IMR-90 (cell line): Measurements from ENCODE around the gene ERICH6. TPM values are rescaled to one million over a fixed set of nuclear protein-coding genes. Genes with fewer than 3 reads are reported as not detected.

Source experiments
- ATAC-seq: fragments of 200-7000 bp; cut with Tn5 transposase; 2 replicates; pipeline ENCODE4 v1.9.1; 2020; ENCODE audit warnings: low read depth, mild to moderate bottlenecking, moderate library complexity
- BruUV-seq: library from RNA; stranded (reverse); fragments of 400-500 nt; replicated peaks from 2 replicates; lab custom pipeline; 2021; lab: Mats Ljungman, UMichigan
- CTCF ChIA-PET: fragments of 300-600 bp; formaldehyde crosslinking; extraction: SDS; loops from one replicate; lab custom pipeline; 2021; ENCODE audit warnings: antibody characterized with exemption; lab: Yijun Ruan, JAX
- POLR2A ChIA-PET: fragments of 300-600 bp; sonication (Branson Sonifier 250); formaldehyde crosslinking; loops from one replicate; lab custom pipeline; 2022; ENCODE audit warnings: antibody characterized with exemption; ENCODE audit not compliant: unreplicated experiment; lab: Charles Lee
- DNase-seq: peaks from one replicate; pipeline ENCODE4 v3.0.0; 2013
- H2AFZ ChIP-seq: replicated peaks from 2 replicates; pipeline ENCODE3; 2013; ENCODE audit warnings: low read length, mild to moderate bottlenecking; ENCODE audit not compliant: poor library complexity
- H2AK5ac ChIP-seq: 2 replicates; pipeline ENCODE4 v1.6.1; 2013; ENCODE audit warnings: low read depth, low read length, inconsistent platforms
- H2AK9ac ChIP-seq: replicated peaks from 2 replicates; pipeline ENCODE3; 2013; ENCODE audit warnings: mild to moderate bottlenecking, low read depth, low read length, moderate library complexity; ENCODE audit not compliant: poor library complexity
- H2BK120ac ChIP-seq: 2 replicates; pipeline ENCODE4 v1.6.1; 2013; ENCODE audit warnings: low read depth, low read length, inconsistent platforms
- H2BK15ac ChIP-seq: 3 replicates; pipeline ENCODE4 v1.6.1; 2013; ENCODE audit warnings: low read depth, low read length, inconsistent platforms
- H2BK20ac ChIP-seq: 2 replicates; pipeline ENCODE4 v1.6.1; 2013; ENCODE audit warnings: low read depth, mild to moderate bottlenecking, inconsistent platforms, low read length, moderate library complexity
- H2BK5ac ChIP-seq: 2 replicates; pipeline ENCODE4 v1.6.1; 2013; ENCODE audit warnings: mild to moderate bottlenecking, low read depth, low read length, inconsistent platforms; ENCODE audit not compliant: poor library complexity, severe bottlenecking
- H3K14ac ChIP-seq: replicated peaks from 2 replicates; pipeline ENCODE4 v1.6.1; 2013; ENCODE audit warnings: low read depth, low read length, inconsistent platforms
- H3K18ac ChIP-seq: 2 replicates; pipeline ENCODE4 v1.6.1; 2013; ENCODE audit warnings: low read depth, low read length, control low read depth
- H3K23ac ChIP-seq: 2 replicates; pipeline ENCODE4 v1.6.1; 2013; ENCODE audit warnings: low read depth, low read length, inconsistent platforms
- H3K27ac ChIP-seq: 2 replicates; pipeline ENCODE4 v1.5.1; 2013; ENCODE audit warnings: mild to moderate bottlenecking, control low read depth, low read length; ENCODE audit not compliant: insufficient read depth
- H3K27me3 ChIP-seq: 2 replicates; pipeline ENCODE4 v1.6.1; 2013; ENCODE audit warnings: low read length; ENCODE audit not compliant: control insufficient read depth, insufficient read depth
- H3K36me3 ChIP-seq: 2 replicates; pipeline ENCODE4 v1.6.1; 2013; ENCODE audit warnings: low read length, mixed read lengths; ENCODE audit not compliant: control insufficient read depth, insufficient read depth
- H3K4ac ChIP-seq: 2 replicates; pipeline ENCODE4 v1.6.1; 2013; ENCODE audit warnings: low read depth, low read length, inconsistent platforms
- H3K4me1 ChIP-seq: 2 replicates; pipeline ENCODE4 v1.6.1; 2013; ENCODE audit warnings: low read length, mixed read lengths; ENCODE audit not compliant: control insufficient read depth, insufficient read depth
- H3K4me2 ChIP-seq: 2 replicates; pipeline ENCODE4 v1.6.1; 2013; ENCODE audit warnings: low read depth, mild to moderate bottlenecking, control low read depth, low read length, moderate library complexity
- H3K4me3 ChIP-seq: 2 replicates; pipeline ENCODE4 v1.5.1; 2013; ENCODE audit warnings: low read depth, mild to moderate bottlenecking, control low read depth, low read length, moderate library complexity; ENCODE audit not compliant: insufficient read depth
- H3K56ac ChIP-seq: 2 replicates; pipeline ENCODE4 v1.6.1; 2013; ENCODE audit warnings: low read length, inconsistent platforms; ENCODE audit not compliant: insufficient read depth; ENCODE audit errors: extremely low read depth
- H3K79me1 ChIP-seq, 2 experiments: 2 replicates each; pipeline ENCODE4 v1.6.1; 2013; ENCODE audit warnings: low read length in 2 of 2, inconsistent platforms in 1 of 2, low read depth in 1 of 2
- H3K9ac ChIP-seq: 2 replicates; pipeline ENCODE4 v1.6.1; 2013; ENCODE audit warnings: low read depth, low read length, control low read depth
- H3K9me1 ChIP-seq: 2 replicates; pipeline ENCODE4 v1.6.1; 2013; ENCODE audit warnings: low read length, inconsistent platforms; ENCODE audit not compliant: insufficient read depth
- H3K9me3 ChIP-seq: 2 replicates; pipeline ENCODE4 v1.6.1; 2013; ENCODE audit warnings: low read length; ENCODE audit not compliant: control insufficient read depth, insufficient read depth
- H4K20me1 ChIP-seq: 2 replicates; pipeline ENCODE4 v1.6.1; 2013; ENCODE audit warnings: low read length, inconsistent platforms; ENCODE audit not compliant: insufficient read depth
- H4K5ac ChIP-seq: 2 replicates; pipeline ENCODE4 v1.6.1; 2013; ENCODE audit warnings: mild to moderate bottlenecking, low read depth, low read length, control low read depth
- H4K8ac ChIP-seq, 2 experiments: 2 replicates each; pipeline ENCODE4 v1.6.1; 2013; ENCODE audit warnings: low read depth in 2 of 2, low read length in 2 of 2, control low read depth in 1 of 2, inconsistent platforms in 1 of 2
- H4K91ac ChIP-seq: 2 replicates; pipeline ENCODE4 v1.6.1; 2013; ENCODE audit warnings: low read depth, low read length, inconsistent platforms; ENCODE audit not compliant: insufficient read depth
- BHLHE40 ChIP-seq: fragments of 150-350 bp; IDR thresholded peaks from 2 replicates; pipeline ENCODE4 v1.6.1; 2016; ENCODE audit warnings: mild to moderate bottlenecking, low read depth, low read length
- CEBPB ChIP-seq: IDR thresholded peaks from 2 replicates; pipeline ENCODE4 v1.6.1; 2012; ENCODE audit warnings: low read depth, low read length, improper control_type of control experiment
- FOS ChIP-seq: fragments of 150-350 bp; IDR thresholded peaks from 2 replicates; pipeline ENCODE4 v1.6.1; 2016; ENCODE audit warnings: low read depth, low read length
- MAZ ChIP-seq: IDR thresholded peaks from 2 replicates; pipeline ENCODE4 v1.6.1; 2012; ENCODE audit warnings: low read depth, mild to moderate bottlenecking, low read length, improper control_type of control experiment, moderate library complexity, borderline replicate concordance
- MXI1 ChIP-seq: IDR thresholded peaks from 2 replicates; pipeline ENCODE4 v1.6.1; 2012; ENCODE audit warnings: low read depth, mild to moderate bottlenecking, low read length, moderate library complexity, borderline replicate concordance
- NFE2L2 ChIP-seq: fragments of 150-350 bp; IDR thresholded peaks from 2 replicates; pipeline ENCODE4 v1.6.1; 2016; ENCODE audit warnings: low read depth, mild to moderate bottlenecking, low read length
- POLR2A ChIP-seq: IDR thresholded peaks from 2 replicates; pipeline ENCODE4 v1.6.1; 2012; ENCODE audit warnings: mild to moderate bottlenecking, low read depth, low read length
- RAD21 ChIP-seq: IDR thresholded peaks from 2 replicates; pipeline ENCODE4 v1.6.1; 2012; ENCODE audit warnings: low read length, improper control_type of control experiment
- RCOR1 ChIP-seq: IDR thresholded peaks from 2 replicates; pipeline ENCODE4 v1.6.1; 2012; ENCODE audit warnings: mild to moderate bottlenecking, low read length, improper control_type of control experiment; ENCODE audit not compliant: insufficient replicate concordance
- RFX5 ChIP-seq: IDR thresholded peaks from 2 replicates; pipeline ENCODE4 v1.8.0; 2012; ENCODE audit warnings: low read depth, mild to moderate bottlenecking, low read length, moderate library complexity
- SMC3 ChIP-seq: fragments of 150-350 bp; IDR thresholded peaks from 2 replicates; pipeline ENCODE4 v1.6.1; 2016; ENCODE audit warnings: low read depth, mild to moderate bottlenecking, antibody characterized with exemption, low read length, moderate library complexity
- WGBS, 2 experiments: methylation state at CpG; one replicate each; pipeline versions ENCODE4 v1.1.5 to v1.1.7; 2013; ENCODE audit warnings: missing lambda C conversion rate in 2 of 2; ENCODE audit not compliant: insufficient read length in 1 of 2; ENCODE audit errors: extremely low coverage in 2 of 2; 5-methylcytosine and 5-hydroxymethylcytosine counted together
- dilution Hi-C: fragments of 300-500 bp; cut with HindIII; formaldehyde crosslinking; loops from one replicate; pipeline ENCODE4 v1.14.3; 2018; ENCODE audit warnings: low sequenced_read_pairs; ENCODE audit not compliant: unreplicated experiment
- in situ Hi-C: fragments of 300-500 bp; cut with MboI; formaldehyde crosslinking; loops from 3 replicates; pipeline ENCODE4 v1.14.3; 2019; ENCODE audit warnings: low sequenced_read_pairs, inconsistent platforms, mixed read lengths
- intact Hi-C: fragments of 100-400 bp; cut with micrococcal nuclease; formaldehyde crosslinking; loops from 2 replicates; pipeline ENCODE4 v1.10.0; 2022
- polyA plus RNA-seq, 3 experiments: library from polyadenylated mRNA; depleted of rRNA; stranded (reverse); fragments of >200 nt; gene quantifications; 2 replicates each; pipeline ENCODE4 v1.2.3, GENCODE V29; 2012; ENCODE audit warnings: low replicate concordance in 1 of 3
- total RNA-seq: library from RNA; depleted of rRNA; stranded (reverse); fragments of >200 nt; gene quantifications from 2 replicates; pipeline ENCODE4 v1.2.3, GENCODE V29; 2012
- TF ChIP-seq, protein P1 (sequence below): fragments of 150-350 bp; IDR thresholded peaks from 2 replicates; pipeline ENCODE4 v1.6.1; 2016; ENCODE audit warnings: low read depth, mild to moderate bottlenecking, low read length, moderate library complexity, borderline replicate concordance
- TF ChIP-seq, protein P2 (sequence below): conservative IDR thresholded peaks from 2 replicates; pipeline ENCODE4 v1.5.1; 2012; ENCODE audit warnings: mild to moderate bottlenecking, low read depth, low read length, improper control_type of control experiment
- TF ChIP-seq, protein P3 (sequence below): fragments of 150-350 bp; IDR thresholded peaks from 2 replicates; pipeline ENCODE4 v1.6.1; 2017; ENCODE audit warnings: mild to moderate bottlenecking, antibody characterized with exemption, low read length, low read depth

The ERICH6 gene
- total and polyA plus RNA-seq, 2 of the 4 experiments (the other 2 are of a cell fraction): under 0.01 TPM; not detected in 1

DNA sequence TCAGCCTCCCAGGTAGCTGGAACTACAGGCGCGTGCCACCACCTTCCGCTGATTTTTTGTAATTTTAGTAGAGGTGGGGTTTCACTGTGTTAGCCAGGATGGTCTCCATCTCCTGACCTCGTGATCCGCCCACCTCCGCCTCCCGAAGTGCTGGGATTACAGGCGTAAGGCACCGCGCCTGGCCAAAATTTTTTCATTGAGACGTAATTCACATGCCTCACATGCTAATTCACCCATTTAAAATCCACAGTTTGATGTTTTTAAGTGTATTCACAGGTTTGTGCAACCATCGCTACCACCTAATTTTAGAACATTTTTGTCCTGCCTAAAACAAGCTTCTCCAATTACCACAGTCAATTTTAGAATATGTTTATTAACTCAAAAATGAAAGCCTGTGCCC, 63.5 kb downstream of the ERICH6 start:
- H3K79me1 ChIP-seq: no peaks in the 10 kb centered on the region
- TF ChIP-seq SMC3 (no peak), BHLHE40 (no peak), RAD21 (no peak), MAZ (no peak), CEBPB (no peak), POLR2A (no peak), RFX5 (no peak), RCOR1 (no peak), MXI1 (no peak), NFE2L2 (no peak), FOS (no peak)
- TF ChIP-seq, protein P1, sequence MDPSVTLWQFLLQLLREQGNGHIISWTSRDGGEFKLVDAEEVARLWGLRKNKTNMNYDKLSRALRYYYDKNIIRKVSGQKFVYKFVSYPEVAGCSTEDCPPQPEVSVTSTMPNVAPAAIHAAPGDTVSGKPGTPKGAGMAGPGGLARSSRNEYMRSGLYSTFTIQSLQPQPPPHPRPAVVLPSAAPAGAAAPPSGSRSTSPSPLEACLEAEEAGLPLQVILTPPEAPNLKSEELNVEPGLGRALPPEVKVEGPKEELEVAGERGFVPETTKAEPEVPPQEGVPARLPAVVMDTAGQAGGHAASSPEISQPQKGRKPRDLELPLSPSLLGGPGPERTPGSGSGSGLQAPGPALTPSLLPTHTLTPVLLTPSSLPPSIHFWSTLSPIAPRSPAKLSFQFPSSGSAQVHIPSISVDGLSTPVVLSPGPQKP: no peak
- TF ChIP-seq, protein P2, sequence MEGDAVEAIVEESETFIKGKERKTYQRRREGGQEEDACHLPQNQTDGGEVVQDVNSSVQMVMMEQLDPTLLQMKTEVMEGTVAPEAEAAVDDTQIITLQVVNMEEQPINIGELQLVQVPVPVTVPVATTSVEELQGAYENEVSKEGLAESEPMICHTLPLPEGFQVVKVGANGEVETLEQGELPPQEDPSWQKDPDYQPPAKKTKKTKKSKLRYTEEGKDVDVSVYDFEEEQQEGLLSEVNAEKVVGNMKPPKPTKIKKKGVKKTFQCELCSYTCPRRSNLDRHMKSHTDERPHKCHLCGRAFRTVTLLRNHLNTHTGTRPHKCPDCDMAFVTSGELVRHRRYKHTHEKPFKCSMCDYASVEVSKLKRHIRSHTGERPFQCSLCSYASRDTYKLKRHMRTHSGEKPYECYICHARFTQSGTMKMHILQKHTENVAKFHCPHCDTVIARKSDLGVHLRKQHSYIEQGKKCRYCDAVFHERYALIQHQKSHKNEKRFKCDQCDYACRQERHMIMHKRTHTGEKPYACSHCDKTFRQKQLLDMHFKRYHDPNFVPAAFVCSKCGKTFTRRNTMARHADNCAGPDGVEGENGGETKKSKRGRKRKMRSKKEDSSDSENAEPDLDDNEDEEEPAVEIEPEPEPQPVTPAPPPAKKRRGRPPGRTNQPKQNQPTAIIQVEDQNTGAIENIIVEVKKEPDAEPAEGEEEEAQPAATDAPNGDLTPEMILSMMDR: no peak
- TF ChIP-seq, protein P3, sequence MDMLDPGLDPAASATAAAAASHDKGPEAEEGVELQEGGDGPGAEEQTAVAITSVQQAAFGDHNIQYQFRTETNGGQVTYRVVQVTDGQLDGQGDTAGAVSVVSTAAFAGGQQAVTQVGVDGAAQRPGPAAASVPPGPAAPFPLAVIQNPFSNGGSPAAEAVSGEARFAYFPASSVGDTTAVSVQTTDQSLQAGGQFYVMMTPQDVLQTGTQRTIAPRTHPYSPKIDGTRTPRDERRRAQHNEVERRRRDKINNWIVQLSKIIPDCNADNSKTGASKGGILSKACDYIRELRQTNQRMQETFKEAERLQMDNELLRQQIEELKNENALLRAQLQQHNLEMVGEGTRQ: no peak
- ChIA-PET POLR2A (no interaction called here), CTCF (no interaction called here)
- H2AK5ac ChIP-seq: no peak overlapping the region
- H3K56ac ChIP-seq: no peak overlapping the region
- H3K18ac ChIP-seq: no peak overlapping the region
- H2BK15ac ChIP-seq: no peak overlapping the region
- H3K9me1 ChIP-seq: no peaks in the 10 kb centered on the region
- DNase-seq (no peak), ATAC-seq (no peak)
- H2BK120ac ChIP-seq: no peak overlapping the region
- H3K4me3 ChIP-seq: no peak overlapping the region
- no CpG with 5 or more reads among the region's 12 CpGs for WGBS, 2 experiments
- no peak overlapping the region for H4K91ac ChIP-seq
- no peak overlapping the region for H4K5ac ChIP-seq
- no peak overlapping the region for H3K4ac ChIP-seq
- no peak overlapping the region for H3K27ac ChIP-seq
- H4K20me1 ChIP-seq: no peaks in the 10 kb centered on the region
- dilution Hi-C loops: no loop called here
- no TSS peak for BruUV-seq
- intact Hi-C loops: no loop called here
- no peak overlapping the region for H3K4me2 ChIP-seq
- no peaks in the 10 kb centered on the region for H3K36me3 ChIP-seq
- no peak overlapping the region for H4K8ac ChIP-seq
- H3K4me1 ChIP-seq: no peaks in the 10 kb centered on the region
- no peak overlapping the region for H3K9ac ChIP-seq
- no peak overlapping the region for H2BK5ac ChIP-seq
- H2AFZ ChIP-seq: no peak overlapping the region
- no peaks in the 10 kb centered on the region for H3K27me3 ChIP-seq
- H3K9me3 ChIP-seq: no peaks in the 10 kb centered on the region
- in situ Hi-C loops: no loop called here
- H3K23ac ChIP-seq: no peak overlapping the region
- no peak overlapping the region for H2BK20ac ChIP-seq
- H2AK9ac ChIP-seq: no peak overlapping the region
- H3K14ac ChIP-seq: no peak overlapping the region
